ENCODE results near the gene PLXNC1.

The PLXNC1 gene
- 29.0 to 34.2 reads per million in 2 donors for total RNA-seq

- peak; percentile 38 to 85 (median 55) for DNase-seq
These were observed at the start of gene PLXNC1 for GRCh38 chr12:94147991-94148738. Gene PLXNC1 (plus strand): TSS chr12:94148577. CDS start chr12:94148972, 395 bp downstream.

- DNase-seq: no peak
These were observed 49.2 kb upstream of the PLXNC1 start for GRCh38 chr12:94099191-94099590.

DNA sequence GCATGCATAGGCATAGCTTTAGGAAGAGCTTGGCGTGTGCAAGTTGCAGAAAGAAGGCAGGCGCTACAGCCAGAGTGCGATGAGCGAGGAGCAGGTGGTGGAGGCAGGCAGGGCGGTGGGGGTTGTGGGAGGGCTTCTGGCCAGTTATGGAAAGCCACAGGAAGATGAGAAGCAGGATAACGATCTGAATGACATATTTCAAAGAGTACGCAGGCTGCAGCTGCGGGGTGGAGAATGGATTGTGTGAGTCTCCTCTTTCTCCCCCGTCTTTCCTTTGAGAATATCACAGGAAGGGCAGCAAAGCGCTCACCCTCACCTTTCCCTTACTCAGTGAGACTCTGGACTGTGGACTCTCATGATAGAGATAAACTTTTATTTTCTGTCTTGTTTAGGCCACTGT lies 48.7 kb upstream of the PLXNC1 start:
- no peak for DNase-seq

GRCh38 chr12:94100211-94100627 lies 48.2 kb upstream of the PLXNC1 start:
- DNase-seq: no peak

- DNase-seq: peak; percentile 64 to 79 (median 69)
These were observed 47.2 kb upstream of the PLXNC1 start for GRCh38 chr12:94100990-94101737.

DNA sequence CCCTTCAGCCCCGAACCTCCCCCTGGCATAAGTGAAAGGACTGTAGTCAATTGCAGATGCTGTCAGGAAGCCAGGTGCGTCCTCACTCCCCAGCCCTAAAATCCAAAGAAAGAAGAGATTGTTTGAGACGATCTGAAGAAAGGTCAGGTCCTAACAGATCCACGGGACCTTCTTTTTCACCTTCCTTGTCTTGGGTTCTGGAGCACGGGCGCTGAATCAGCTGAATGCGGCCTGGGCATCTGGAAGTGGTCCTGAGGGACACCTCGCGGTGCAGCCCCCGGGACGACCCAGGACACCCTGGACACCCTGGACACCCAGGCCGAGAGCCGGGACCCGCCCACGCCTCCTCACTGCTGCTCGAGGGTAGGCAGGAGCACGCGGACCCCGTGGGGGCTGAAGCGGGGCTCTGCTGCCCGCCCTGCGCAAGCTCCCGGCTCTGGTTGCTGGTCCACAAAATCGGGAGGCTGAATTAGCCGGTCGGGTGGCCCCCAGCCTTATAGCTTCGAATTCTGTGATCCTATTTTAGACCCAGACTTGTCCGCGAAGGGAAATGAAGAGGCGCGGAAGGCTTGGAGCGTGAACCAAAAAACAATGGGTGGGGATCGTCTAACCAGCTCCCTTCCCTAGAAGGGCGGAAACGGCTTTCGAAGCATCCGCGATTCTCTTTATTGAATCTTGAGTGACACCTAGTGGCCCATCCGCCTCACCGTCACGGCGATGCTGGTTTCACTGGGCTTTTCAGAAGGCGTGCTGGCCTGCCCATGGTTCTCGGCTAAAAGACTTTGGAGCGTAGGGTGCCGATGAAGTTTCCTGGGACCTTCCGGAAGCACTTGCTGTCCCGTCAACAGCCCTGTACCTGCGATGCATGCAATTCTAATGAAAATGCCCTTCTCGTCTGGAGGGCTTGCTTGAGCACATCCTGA lies 46.4 kb upstream of the PLXNC1 start:
- DNase-seq: peak; percentile 54 to 91 (median 70)

- DNase-seq: no peak
These were observed 44.4 kb upstream of the PLXNC1 start for GRCh38 chr12:94103986-94104385.

DNA sequence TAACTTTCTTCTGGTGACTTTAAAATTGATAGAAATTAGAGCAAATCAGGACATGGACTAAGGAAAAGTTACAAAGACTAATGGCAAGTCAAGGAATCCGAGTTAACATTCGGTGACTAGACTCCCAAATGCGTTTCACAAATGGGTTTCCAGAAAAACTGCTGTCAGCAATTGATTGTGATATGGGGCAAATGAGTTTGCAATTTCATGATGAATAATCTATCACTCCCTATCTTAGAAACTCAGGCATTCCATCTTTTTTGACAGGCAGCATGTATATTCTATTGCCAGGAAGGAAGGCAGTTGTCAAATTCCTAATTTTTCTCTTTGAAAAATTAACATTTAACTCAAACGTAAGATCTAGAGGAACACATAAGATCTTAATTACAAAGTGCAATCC lies 40.5 kb upstream of the PLXNC1 start:
- no peak for DNase-seq

DNA sequence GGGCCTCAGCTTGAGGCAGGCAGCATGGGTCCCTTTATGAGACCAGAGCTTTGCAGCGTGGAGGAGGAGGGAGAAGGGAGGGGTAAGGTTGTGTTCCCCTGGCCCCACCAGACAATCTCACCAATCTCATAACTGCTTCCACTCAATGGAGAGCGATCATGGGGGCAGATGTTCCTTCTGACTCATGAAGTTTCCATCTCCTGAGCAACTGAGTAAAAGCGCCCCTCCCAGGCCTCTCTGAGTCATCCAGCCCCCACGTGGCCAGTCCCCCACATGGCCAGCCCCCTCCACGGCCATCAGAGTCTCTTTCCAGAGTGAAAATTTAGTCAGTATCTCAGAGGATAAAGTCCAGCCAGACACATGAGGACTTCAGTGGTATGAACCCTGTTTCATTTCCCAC lies 39.2 kb upstream of the PLXNC1 start:
- peak in 2 of 5 experiments; percentile 29 to 42 for DNase-seq

GRCh38 chr12:94110258-94110657 lies 38.1 kb upstream of the PLXNC1 start:
- no peak for DNase-seq

DNA sequence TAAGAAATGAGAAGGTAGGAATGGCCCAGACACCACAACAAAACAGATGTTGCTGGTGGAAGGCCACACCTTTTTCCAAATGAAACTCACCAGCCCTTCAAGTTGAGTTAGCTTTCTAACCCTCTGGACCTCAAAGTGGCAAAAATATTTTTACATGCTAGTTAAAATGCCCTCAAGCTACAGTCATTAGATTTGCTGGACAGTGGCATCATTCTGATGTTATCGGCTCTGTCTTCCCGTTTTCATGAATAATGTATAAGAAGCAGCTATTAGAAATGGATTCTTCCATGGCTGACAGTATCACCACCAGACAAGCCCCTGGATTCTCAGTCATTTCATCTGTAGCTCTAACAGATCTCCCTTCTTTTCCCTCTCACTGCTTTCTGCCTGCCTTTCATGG lies 37.1 kb upstream of the PLXNC1 start:
- DNase-seq: no peak

DNA sequence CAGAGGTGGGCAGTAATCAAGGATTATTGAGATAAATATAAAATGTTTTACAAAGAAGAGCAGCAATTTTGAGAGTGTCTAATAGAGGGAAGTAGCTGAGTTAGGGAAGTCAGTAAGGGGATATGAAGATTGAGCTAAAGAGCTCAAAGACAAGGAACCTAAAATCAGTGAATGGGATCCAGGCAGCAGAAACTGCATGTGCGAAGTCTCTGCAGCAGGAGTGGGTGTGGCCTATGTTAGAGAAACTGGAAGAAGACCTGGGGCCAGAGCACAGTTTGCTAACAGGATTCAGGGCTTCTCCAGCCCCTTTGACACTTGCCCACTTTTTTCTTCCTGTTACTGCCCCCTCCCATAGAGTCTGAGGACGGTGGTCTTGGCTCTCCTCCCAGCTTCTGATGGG lies 36.3 kb upstream of the PLXNC1 start:
- no peak for DNase-seq

DNA sequence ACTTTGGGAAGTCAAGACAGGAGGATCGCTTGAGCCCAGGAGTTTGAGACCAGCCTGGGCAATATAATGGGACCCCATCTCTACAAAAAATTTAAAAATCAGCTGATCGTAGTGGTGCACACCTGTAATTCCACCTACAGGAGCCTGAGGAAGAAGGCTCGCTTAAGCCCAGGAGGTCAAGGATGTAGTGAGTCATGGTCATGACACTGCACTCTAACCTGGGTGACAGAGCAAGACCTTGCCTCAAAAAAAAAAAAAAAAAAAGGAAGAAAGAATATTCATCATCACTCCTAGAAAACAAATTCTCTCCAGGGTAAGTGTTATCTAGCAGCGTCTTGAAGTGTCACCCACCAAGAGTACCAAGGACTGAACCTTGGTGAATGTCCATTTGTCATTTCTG lies 34.2 kb upstream of the PLXNC1 start:
- no peak for DNase-seq

GRCh38 chr12:94116191-94116590 lies 32.2 kb upstream of the PLXNC1 start:
- no peak for DNase-seq

DNA sequence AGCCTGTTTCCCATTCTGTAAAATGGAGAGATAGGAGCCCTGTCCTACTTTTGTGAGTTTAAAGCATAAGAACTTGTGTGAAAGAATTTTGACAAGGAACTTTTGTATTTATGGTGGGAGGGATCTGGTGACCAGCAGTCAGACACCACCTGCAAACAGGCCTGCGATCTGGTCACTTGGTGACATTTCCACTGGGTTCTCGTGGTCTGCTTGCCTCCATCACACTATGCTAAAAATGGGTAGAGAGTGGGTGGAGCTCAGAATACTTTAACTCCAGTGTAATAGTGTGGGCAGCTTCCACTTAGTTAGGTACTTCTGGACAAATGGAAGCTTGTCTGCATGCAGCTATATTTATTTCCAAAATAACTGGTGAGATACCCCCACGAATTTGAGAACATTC lies 26.5 kb upstream of the PLXNC1 start:
- DNase-seq: no peak

DNA sequence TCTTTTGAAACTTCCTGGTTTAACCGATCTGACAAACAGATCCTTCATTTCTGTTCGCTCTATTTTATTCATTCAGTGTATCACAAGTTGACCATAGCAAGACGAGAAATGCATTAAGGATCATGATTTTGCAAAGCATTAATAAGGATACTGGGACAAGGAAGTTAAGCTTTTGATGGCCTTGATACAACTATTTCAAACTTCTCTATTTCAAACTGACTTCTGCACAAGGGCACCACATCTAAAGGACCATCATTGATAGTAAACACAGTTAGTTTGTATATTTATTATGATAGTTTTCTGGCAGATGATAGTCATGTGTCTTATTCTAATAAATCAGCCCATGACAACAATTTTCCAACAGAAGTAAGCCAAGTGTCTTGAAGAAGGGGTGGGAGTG lies 25.8 kb upstream of the PLXNC1 start:
- no peak for DNase-seq

DNA sequence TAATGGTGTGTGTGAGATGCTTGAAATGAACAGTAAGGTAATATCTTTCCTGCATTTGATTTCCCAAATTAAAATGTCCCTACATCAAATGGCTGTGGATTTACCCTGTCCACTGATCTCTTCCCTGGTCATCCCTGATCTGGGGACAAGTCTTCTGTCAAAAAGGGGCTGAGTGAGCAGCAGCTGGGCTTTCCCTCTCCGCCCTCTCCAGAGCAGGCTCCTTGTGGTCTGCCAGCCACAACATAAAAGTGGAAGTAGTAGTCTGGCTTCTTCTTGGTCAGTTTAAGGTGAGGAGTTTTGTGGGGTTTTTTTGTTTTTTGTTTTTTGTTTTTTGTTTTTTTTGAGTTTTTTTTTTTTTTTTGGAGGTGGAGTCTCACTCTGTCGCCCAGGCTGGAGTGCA lies 25.2 kb upstream of the PLXNC1 start:
- DNase-seq: no peak

GRCh38 chr12:94126067-94126466 lies 22.3 kb upstream of the PLXNC1 start:
- DNase-seq: no peak

DNA sequence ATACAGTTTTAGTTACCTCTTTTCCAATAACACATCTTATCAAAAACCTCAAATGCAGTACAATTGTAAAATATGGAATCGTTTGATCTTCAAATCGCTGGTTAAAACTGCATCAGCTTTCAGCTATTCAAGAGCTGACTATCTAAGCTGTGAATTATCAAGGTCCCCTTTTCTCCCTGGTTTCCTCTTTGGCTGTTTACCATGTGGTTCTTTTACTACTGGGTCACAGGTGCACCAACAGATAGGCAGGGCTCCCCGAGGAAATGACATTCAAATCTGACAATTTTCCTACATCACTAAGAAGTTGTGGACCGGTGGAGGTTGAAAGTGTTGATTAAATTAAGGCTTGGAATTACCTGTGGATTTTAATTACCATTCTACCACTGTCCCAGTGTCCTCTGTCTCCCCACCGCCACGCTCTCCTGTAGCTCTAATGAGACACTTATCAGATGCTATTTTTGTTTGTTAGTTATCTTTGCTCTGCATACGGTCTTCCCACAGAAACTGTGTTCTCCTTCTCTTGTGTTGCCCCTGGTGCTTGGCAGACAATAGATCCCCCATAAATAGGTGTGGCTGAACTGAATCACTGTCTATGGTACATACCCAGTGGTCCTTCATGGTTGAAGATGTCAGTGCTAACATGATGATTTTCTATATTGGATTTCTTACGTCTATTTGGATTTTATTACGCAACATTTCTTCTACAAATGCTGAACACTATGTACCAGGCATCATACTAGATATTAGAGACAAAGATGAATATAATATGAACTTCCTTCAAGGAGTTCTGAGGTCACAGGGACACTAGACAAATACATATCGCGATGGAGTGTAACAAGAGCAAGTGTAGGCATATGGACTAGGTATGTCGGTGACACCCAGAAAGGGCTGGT lies 20.9 kb upstream of the PLXNC1 start:
- DNase-seq: no peak

GRCh38 chr12:94128280-94128679 lies 20.1 kb upstream of the PLXNC1 start:
- no peak for DNase-seq

- DNase-seq: peak in 2 of 5 experiments; percentile 29 to 72
These were observed 14.2 kb upstream of the PLXNC1 start for GRCh38 chr12:94133964-94134795.

All from T-helper 2 cell (primary cell).